ENCODE measurements around the gene LPP. TPM values are rescaled to one million over a fixed set of nuclear protein-coding genes. Genes with fewer than 3 reads are reported as not detected.
"Not testable (repeated sequence)": the region's sequence is repeated elsewhere in the genome, so short reads cannot be mapped to it uniquely, and the experiment has no call there.

LPP gene
- total RNA-seq, 2 experiments from 2014 or later, result 13.4 to 16.5 TPM

- POLR2A ChIA-PET, result no interaction called here
- CTCF ChIA-PET, result no interaction called here
Observed at GRCh38 chr3:188635258-188636042, 481.5 kb downstream of the LPP start.

DNA sequence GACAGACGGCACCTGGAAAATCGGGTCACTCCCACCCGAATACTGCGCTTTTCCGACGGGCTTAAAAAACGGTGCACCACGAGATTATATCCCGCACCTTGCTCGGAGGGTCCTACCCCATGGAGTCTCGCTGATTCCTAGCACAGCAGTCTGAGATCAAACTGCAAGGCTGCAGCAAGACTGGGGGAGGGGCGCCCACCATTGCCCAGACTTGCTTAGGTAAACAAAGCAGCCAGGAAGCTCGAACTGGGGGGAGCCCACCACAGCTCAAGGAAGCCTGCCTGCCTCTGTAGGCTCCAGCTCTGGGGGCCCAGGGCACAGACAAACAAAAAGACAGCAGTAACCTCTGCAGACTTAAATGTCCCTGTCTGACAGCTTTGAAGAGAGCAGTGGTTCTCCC lies 482.3 kb downstream of the LPP start:
- CTCF ChIA-PET, POLR2A ChIA-PET: not testable (repeated sequence)

DNA sequence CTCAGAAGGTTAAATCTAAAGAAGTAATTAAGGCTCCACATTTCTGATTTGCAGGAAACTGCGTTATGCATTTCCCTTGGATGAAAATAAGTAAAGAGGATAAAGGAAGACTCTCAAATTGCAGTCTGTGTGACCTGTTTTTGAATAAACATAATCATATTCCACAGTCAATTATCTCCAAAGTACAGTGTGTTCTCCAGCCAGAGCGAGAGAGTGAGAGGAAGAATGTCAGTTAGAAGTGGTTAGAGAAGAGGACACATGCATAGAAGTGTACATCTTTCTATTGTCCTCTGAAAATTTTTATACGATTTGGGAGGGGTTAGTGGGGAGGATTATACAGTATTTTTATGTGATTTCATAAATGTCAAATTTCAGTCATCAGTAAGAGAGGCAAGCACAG lies 487.1 kb downstream of the LPP start:
- CTCF ChIA-PET, result interaction anchor here (0.7 kb wide), 1 partner anchor 31 kb away, joined by 3 read pairs; no protein-coding TSS in a partner anchor
- POLR2A ChIA-PET, result no interaction called here

- ChIA-PET POLR2A (no interaction called here), CTCF (no interaction called here)
Observed at GRCh38 chr3:188643736-188644135, 489.8 kb downstream of the LPP start.

DNA sequence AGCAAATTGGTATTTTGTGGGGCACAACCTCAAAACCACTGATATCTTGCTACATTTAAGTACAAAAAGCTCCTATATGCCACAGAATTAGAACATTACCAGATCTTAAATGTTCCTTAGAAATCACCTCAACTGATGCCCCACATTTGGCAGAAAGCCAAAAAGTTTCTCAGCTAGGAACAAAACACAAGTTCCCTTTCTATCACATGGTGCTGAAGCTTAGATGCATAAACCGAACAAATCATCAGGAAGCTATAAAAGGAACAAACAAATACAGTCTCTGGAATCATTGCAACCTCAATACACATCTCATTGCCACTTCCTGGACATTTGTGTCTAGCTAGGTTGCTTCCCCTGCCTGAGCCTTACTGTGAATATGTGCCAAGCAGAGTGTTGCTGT lies 492.6 kb downstream of the LPP start:
- POLR2A ChIA-PET, result no interaction called here
- CTCF ChIA-PET, result no interaction called here

DNA sequence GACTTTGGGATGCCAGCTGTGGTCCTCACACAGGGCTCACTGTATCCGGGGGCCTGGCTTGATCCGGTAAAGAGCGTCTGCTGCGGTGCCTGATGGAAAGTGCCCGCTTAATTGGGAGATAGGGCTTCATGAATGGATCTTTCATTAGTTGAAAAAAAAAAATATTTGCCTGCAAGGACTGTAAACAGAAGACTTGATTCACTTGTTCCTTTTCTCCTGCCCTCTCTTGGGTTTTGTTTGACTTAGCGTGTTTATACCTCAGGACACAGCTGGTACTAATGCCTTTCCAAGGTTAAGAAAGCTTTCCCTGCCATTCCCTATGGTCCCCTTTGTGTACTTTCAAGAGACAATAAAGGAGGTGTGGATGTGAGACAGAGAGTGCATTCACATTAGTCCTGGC lies 493.3 kb downstream of the LPP start:
- CTCF ChIA-PET, result no interaction called here

GRCh38 chr3:188649521-188649920 lies 495.6 kb downstream of the LPP start:
- ChIA-PET POLR2A (no interaction called here), CTCF (no interaction called here)

More for the DNA sequence above, 493.3 kb downstream of the LPP start:
- POLR2A ChIA-PET, result no interaction called here

DNA sequence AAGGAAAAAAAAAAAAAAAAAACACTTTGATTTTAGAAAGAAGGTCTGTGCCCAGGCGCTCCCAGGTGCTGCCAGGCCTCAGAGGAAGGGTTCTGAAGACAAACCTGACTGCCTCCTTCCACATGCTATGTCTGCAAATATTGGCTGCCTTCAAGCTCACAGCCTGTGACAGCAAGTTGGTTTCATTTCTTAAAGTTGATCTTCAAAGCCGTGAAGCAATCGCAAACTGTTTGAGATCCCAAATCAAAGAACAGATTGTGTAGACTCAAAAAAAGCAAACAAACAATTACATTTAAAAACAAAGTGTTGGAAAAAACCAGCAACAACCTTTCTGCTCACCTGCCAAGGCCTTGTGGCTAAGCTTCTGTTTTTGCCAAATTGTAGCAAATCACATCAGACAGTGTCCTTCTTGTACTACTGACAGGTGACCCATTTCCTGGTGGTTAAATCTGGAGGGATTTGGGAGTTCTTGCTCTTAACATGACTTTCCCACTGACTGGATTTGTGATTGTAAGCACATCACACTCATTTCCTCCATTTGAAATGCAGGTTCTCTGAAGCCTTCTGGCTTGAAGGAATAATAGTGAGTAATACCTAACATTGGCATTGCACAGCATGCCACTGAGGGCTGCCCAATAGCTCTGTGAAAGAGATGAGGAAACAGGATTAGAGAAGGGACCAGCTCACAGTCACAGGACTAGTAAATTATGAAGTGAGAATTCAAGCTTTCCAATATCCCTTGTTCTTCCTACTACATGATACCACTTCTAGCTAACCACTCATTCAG lies 502.4 kb downstream of the LPP start:
- CTCF ChIA-PET, result interaction anchor here (0.7 kb wide), 2 partner anchors 11 to 296 kb away, joined by 3 to 4 read pairs; no protein-coding TSS in a partner anchor
- POLR2A ChIA-PET, result interaction anchor here (0.7 kb wide), 2 partner anchors 97 to 179 kb away, joined by 3 to 8 read pairs; no protein-coding TSS in a partner anchor

DNA sequence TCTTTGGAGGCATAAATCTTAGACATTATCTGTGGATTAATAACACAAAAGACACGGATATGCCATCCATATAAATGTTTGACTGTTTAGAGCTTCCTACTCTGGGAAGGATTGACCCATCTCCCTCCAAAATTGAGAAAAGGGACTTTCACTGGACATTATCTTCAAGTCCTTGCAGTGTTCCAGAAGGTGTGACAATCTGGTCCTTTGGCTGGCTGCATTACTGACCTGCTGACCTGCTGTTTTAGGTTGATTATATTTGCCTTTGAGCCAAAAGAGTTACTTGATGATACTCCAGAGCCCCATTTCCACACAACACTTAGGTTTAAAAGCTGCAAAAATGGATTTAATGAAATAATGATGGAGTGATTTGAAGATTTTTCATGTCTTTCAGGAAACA lies 504.6 kb downstream of the LPP start:
- CTCF ChIA-PET, result no interaction called here

DNA sequence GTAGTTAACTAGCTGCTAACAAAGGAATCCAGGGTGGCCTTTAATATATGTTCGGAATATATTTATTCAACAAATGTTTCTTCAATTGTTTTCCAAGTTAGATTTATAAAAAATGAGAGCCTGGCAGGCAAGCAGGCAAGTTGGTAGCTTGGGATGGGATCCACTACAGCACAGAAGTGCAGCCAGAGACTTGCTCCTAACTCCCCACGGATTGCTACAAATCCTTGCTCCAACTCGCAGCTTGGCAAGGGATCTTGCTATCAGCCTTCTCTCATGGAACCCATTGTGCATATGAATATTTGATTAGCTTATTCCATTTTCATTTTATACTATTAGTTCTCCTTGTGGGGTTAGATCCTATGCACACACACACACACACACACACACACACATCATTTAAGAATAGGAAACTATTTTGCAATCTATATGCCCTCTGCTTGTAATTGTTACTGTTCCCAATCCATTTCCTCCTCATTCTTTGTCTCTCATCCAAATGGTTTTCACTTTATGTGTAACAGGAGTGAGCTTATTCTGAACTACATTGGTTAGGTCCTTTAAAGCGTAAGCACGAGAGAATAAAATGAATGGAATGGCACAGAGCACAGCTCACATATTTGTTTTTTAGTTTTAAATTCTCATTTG lies 505.6 kb downstream of the LPP start:
- ChIA-PET POLR2A (no interaction called here), CTCF (no interaction called here)

More for the DNA sequence above, 504.6 kb downstream of the LPP start:
- POLR2A ChIA-PET, result no interaction called here

DNA sequence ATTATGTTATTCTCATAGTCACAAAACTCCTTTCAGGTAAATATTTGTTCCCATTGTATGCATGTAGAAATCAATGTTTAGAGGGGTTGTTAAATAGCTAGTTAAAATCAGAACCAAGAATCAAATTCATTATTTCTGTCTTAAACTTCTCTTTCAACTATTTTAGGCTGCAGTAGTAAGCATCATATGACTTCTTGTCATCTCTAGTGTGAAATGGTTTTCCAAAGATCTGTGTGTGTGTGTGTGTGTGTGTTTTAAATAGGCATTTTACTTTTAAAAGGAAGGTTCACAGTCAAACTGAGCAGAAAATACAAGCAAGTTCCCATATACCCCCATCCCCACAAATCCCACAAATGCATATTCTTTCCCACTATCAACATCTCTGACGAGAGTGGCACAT lies 506.5 kb downstream of the LPP start:
- CTCF ChIA-PET, result no interaction called here
- POLR2A ChIA-PET, result no interaction called here

GRCh38 chr3:188661806-188662205 lies 507.8 kb downstream of the LPP start:
- CTCF ChIA-PET, result no interaction called here
- POLR2A ChIA-PET, result no interaction called here

DNA sequence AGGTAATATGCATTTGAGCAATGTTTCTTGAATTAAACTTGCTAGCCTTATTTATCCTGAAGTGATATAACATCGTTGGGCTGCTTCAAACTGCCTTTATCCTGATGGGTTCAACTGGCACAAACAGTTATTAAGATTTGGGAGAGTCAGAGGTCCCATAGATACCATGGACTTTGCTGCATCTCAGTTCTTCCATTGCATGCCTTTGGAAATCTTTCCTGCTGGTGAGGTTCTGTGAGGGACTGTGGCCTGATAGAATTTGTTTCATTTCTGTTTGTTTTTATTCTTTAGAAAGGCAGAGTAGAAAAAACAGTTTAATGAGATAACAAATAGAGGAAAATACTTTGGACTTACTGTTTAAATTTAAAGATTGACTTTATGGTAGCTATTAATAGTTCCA lies 508.3 kb downstream of the LPP start:
- CTCF ChIA-PET, result no interaction called here
- POLR2A ChIA-PET, result no interaction called here

DNA sequence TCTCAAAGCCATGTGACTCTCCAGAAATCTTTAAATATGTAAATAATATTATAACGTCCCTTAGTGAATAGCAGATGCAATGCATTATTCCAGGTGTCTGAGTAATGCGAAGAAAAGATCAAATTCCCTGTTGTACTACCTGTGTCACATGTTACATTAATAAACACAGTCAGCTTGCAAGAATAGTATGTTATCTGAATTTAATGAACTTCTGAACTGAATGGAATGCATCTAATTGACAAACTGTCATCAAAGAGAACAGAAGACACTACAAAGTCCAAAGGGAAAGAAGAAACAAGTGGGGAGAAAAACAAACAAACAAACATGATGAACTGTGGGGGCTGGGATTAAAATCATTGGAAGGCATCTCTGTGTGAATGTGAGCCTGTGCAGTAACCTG lies 508.8 kb downstream of the LPP start:
- CTCF ChIA-PET, result no interaction called here
- POLR2A ChIA-PET, result no interaction called here

DNA sequence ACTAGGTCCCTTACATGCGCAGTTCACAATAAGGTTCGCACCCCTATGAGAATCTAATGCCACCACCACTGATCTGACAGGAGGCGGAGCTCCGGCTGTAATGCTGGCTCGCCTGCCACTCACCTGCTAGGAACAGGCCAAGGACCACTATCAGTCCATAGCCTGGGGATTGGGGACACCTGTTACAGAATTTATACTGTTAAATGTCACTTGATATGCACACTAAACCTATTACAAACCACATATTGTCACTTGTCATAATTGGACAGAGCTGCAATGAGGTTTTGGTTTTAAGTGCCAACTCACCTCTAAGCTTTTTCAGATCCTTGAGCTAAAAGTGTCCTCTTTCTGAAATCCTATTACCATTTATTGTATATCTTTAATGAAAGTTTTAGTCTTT lies 509.9 kb downstream of the LPP start:
- CTCF ChIA-PET, result no interaction called here
- POLR2A ChIA-PET, result no interaction called here

DNA sequence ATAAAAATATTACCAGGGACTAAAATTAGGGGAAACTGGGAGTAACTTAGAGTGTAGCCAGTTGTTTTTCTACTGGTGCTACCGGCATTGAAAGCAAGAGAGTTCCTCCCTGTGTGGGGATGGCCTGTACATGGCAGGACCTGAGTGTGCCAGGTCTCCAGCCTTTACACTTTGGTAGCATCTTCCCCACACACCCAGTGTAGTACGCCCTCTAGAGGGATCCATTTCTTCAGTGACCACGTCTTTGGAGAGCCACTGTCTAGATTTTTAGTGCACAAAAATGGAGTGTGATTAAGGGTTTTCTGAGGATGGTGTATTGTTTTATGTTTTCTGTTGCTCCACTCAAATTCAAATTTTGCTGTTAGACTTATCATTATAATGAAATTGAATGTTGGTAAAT lies 510.8 kb downstream of the LPP start:
- POLR2A ChIA-PET, result no interaction called here

GRCh38 chr3:188667926-188668325 lies 514.0 kb downstream of the LPP start:
- ChIA-PET CTCF (interaction anchor here (1.1 kb wide), 1 partner anchor 929 kb away, joined by 4 read pairs; no protein-coding TSS in a partner anchor), POLR2A (interaction anchor here (0.6 kb wide), 1 partner anchor 306 kb away, joined by 3 read pairs; no protein-coding TSS in a partner anchor)

More for the DNA sequence above, 510.8 kb downstream of the LPP start:
- CTCF ChIA-PET, result no interaction called here

- POLR2A ChIA-PET, result no interaction called here
- CTCF ChIA-PET, result no interaction called here
Observed at GRCh38 chr3:188670446-188670845, 516.5 kb downstream of the LPP start.

DNA sequence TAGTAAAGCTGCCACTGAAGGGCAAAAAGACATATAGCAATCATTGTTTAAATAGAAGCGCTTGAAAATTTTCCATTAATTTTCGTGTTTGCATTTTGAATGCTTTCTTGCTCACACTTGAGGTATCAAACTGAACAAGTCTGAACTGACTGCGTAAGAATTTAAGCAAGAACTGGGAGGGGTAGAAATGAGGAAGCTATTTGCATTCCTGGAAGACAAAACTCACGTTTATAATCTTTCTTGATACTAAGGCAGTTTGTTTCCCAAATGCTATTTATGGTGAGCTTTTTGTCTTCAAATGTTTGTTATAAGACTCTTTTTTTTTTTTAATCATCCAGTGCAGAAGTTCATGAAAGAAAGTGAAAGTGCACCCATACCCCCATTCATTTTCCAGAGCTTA lies 518.0 kb downstream of the LPP start:
- ChIA-PET CTCF (interaction anchor here (1.7 kb wide), 1 partner anchor 15 kb away, joined by 4 read pairs; no protein-coding TSS in a partner anchor), POLR2A (no interaction called here)

GRCh38 chr3:188672840-188673239 lies 518.9 kb downstream of the LPP start:
- CTCF ChIA-PET, result interaction anchor here (1.7 kb wide), 1 partner anchor 14 kb away, joined by 4 read pairs; no protein-coding TSS in a partner anchor
- POLR2A ChIA-PET, result interaction anchor here (0.6 kb wide), 2 partner anchors 43 to 111 kb away, joined by 3 to 7 read pairs; no protein-coding TSS in a partner anchor
